Thymus (tissue), 14 donors: ENCODE measurements around the gene AK2. TPM values are rescaled to one million over a fixed set of nuclear protein-coding genes. Genes with fewer than 3 reads are reported as not detected.

ENCODE experiments used
- DNase-seq, 9 donors: peaks; one replicate each; pipeline ENCODE4 v3.0.0-alpha.2; 2013; ENCODE audit warnings: low spot score in 9 of 9, low read depth in 6 of 9, missing footprints in 1 of 9
- H3K27ac ChIP-seq, 2 donors: one replicate each; pipeline ENCODE4 v1.5.1; 2013; ENCODE audit warnings: control low read depth in 1 of 2, low read depth in 1 of 2, low read length in 1 of 2, mild to moderate bottlenecking in 1 of 2, moderate library complexity in 1 of 2
- H3K27me3 ChIP-seq, 2 donors: one replicate each; pipeline ENCODE4 v1.5.1; 2013; ENCODE audit warnings: low read length in 1 of 2; ENCODE audit not compliant: control insufficient read depth in 2 of 2, insufficient read depth in 1 of 2
- H3K36me3 ChIP-seq, 2 donors: one replicate each; pipeline ENCODE4 v1.5.1; 2013; ENCODE audit warnings: low read length in 1 of 2, mild to moderate bottlenecking in 1 of 2, moderate library complexity in 1 of 2; ENCODE audit not compliant: control insufficient read depth in 2 of 2, insufficient read depth in 2 of 2
- H3K4me1 ChIP-seq, 2 donors: one replicate each; pipeline ENCODE4 v1.5.1; 2013; ENCODE audit warnings: low read length in 2 of 2; ENCODE audit not compliant: control insufficient read depth in 2 of 2, insufficient read depth in 2 of 2
- H3K4me3 ChIP-seq, 2 donors: one replicate each; pipeline ENCODE4 v1.5.1; 2013; ENCODE audit warnings: low read length in 2 of 2, control low read depth in 1 of 2, mild to moderate bottlenecking in 1 of 2
- H3K9me3 ChIP-seq, 2 donors: one replicate each; pipeline ENCODE4 v1.5.1; 2013; ENCODE audit warnings: low read length in 1 of 2, mild to moderate bottlenecking in 1 of 2; ENCODE audit not compliant: control insufficient read depth in 2 of 2, insufficient read depth in 1 of 2
- WGBS: extraction: QIAGEN DNeasy Blood & Tissue Kit; methylation state at CpG from one replicate; pipeline ENCODE4 v1.1.7; 2013; 5-methylcytosine and 5-hydroxymethylcytosine counted together
- long read RNA-seq, 10 donors: transcript quantifications; one replicate each; lab custom pipeline, GENCODE V29; 2026
- polyA plus RNA-seq: library from polyadenylated mRNA; stranded (reverse); fragments of 200-250 nt; gene quantifications from one replicate; pipeline ENCODE4 v1.2.3, GENCODE V29; 2013
- total RNA-seq: library from RNA; stranded (reverse); fragments of 120-200 nt; gene quantifications from one replicate; pipeline ENCODE4 v1.2.4, GENCODE V29; 2013
- donor health status: healthy.

The AK2 gene
- total RNA-seq (156 TPM), polyA plus RNA-seq (73.2 TPM)
- long read RNA-seq, donor 1, transcript AK2-201 (6 exons, 1,021 nt) = major isoform, 7 of 9 reads
- long read RNA-seq, donor 1, partial matches to known transcripts = 0 of 9 reads
- long read RNA-seq, donor 1, other reads (novel, unspliced or antisense) = 0 of 9 reads
- long read RNA-seq, donor 2, transcript AK2-201 (6 exons, 1,021 nt) = minor isoform, 47 of 152 reads
- long read RNA-seq, donor 2, transcript AK2-202 (7 exons, 3,586 nt) = major isoform, 70 of 152 reads
- long read RNA-seq, donor 2, partial matches to known transcripts = 27 of 152 reads
- long read RNA-seq, donor 2, other reads (novel, unspliced or antisense) = 0 of 152 reads
- long read RNA-seq, donor 3, transcript AK2-206 (5 exons, 811 nt) = minor isoform, 6 of 133 reads
- long read RNA-seq, donor 3, transcript AK2-202 (7 exons, 3,586 nt) = minor isoform, 40 of 133 reads
- long read RNA-seq, donor 3, transcript AK2-201 (6 exons, 1,021 nt) = major isoform, 46 of 133 reads
- long read RNA-seq, donor 3, partial matches to known transcripts = 34 of 133 reads
- long read RNA-seq, donor 3, other reads (novel, unspliced or antisense) = 0 of 133 reads
- long read RNA-seq, donor 4, transcript AK2-202 (7 exons, 3,586 nt) = minor isoform, 11 of 46 reads
- long read RNA-seq, donor 4, transcript AK2-201 (6 exons, 1,021 nt) = major isoform, 25 of 46 reads
- long read RNA-seq, donor 4, partial matches to known transcripts = 6 of 46 reads
- long read RNA-seq, donor 4, other reads (novel, unspliced or antisense) = 0 of 46 reads
- long read RNA-seq, donor 5, transcript AK2-202 (7 exons, 3,586 nt) = minor isoform, 33 of 144 reads
- long read RNA-seq, donor 5, transcript AK2-201 (6 exons, 1,021 nt) = major isoform, 64 of 144 reads
- long read RNA-seq, donor 5, partial matches to known transcripts = 37 of 144 reads
- long read RNA-seq, donor 5, other reads (novel, unspliced or antisense) = 0 of 144 reads
- long read RNA-seq, donor 6, transcript AK2-202 (7 exons, 3,586 nt) = minor isoform, 27 of 72 reads
- long read RNA-seq, donor 6, transcript AK2-201 (6 exons, 1,021 nt) = major isoform, 28 of 72 reads
- long read RNA-seq, donor 6, partial matches to known transcripts = 12 of 72 reads
- long read RNA-seq, donor 6, other reads (novel, unspliced or antisense) = 0 of 72 reads
- long read RNA-seq, donor 7, transcript AK2-201 (6 exons, 1,021 nt) = major isoform, 30 of 75 reads
- long read RNA-seq, donor 7, transcript AK2-202 (7 exons, 3,586 nt) = major isoform, 30 of 75 reads
- long read RNA-seq, donor 7, partial matches to known transcripts = 13 of 75 reads
- long read RNA-seq, donor 7, other reads (novel, unspliced or antisense) = 0 of 75 reads
- long read RNA-seq, donor 8, transcript AK2-202 (7 exons, 3,586 nt) = minor isoform, 9 of 30 reads
- long read RNA-seq, donor 8, transcript AK2-201 (6 exons, 1,021 nt) = major isoform, 15 of 30 reads
- long read RNA-seq, donor 8, partial matches to known transcripts = 0 of 30 reads
- long read RNA-seq, donor 8, other reads (novel, unspliced or antisense) = 0 of 30 reads
- long read RNA-seq, donor 9, transcript AK2-202 (7 exons, 3,586 nt) = minor isoform, 20 of 56 reads
- long read RNA-seq, donor 9, transcript AK2-201 (6 exons, 1,021 nt) = major isoform, 21 of 56 reads
- long read RNA-seq, donor 9, partial matches to known transcripts = 12 of 56 reads
- long read RNA-seq, donor 9, other reads (novel, unspliced or antisense) = 0 of 56 reads
- long read RNA-seq, donor 10, transcript AK2-201 (6 exons, 1,021 nt) = minor isoform, 22 of 53 reads
- long read RNA-seq, donor 10, transcript AK2-202 (7 exons, 3,586 nt) = major isoform, 23 of 53 reads
- long read RNA-seq, donor 10, partial matches to known transcripts = 6 of 53 reads
- long read RNA-seq, donor 10, other reads (novel, unspliced or antisense) = 0 of 53 reads

- Histone ChIP-seq H3K36me3 (peaks cover 0 to 2% of the 10 kb centered on the region in 2 donors), H3K4me1 (peaks cover 14 to 16% of the 10 kb centered on the region in 2 donors), H3K9me3 (peaks cover 0 to 3% of the 10 kb centered on the region in 2 donors), H3K27me3 (no peaks in the 10 kb centered on the region), H3K27ac (peak within 1 kb of the TSS; percentile 25 to 50), H3K4me3 (peak within 1 kb of the TSS; percentile 84 to 95)
- WGBS = 9% methylated on average over 59 of the region's 59 CpGs
- peak; percentile 71 to 95 (median 85) for DNase-seq
These were observed at the start of gene AK2 for GRCh38 chr1:33036526-33037503. Gene AK2, minus strand, starts transcription at chr1:33036883. Its CDS starts 55 bp downstream, at chr1:33036828.

GRCh38 chr1:33086384-33086850 is 49.7 kb upstream of the AK2 start:
- 40% methylated on average over 12 of the region's 12 CpGs for WGBS
- peaks cover 4 to 18% of the 10 kb centered on the region in 2 donors for H3K4me1 ChIP-seq

GRCh38 chr1:33085332-33085731 is 48.6 kb upstream of the AK2 start:
- Histone ChIP-seq H3K36me3 (no peaks in the 10 kb centered on the region), H3K4me3 (no peak overlapping the region), H3K27ac (no peak overlapping the region), H3K27me3 (peaks cover 19 to 53% of the 10 kb centered on the region in 2 donors), H3K9me3 (no peaks in the 10 kb centered on the region), H3K4me1 (peaks cover 9 to 27% of the 10 kb centered on the region in 2 donors)
- 90% methylated on average over 4 of the region's 4 CpGs for WGBS
- no peak for DNase-seq

More at GRCh38 chr1:33086384-33086850, 49.7 kb upstream of the AK2 start:
- H3K9me3 ChIP-seq = no peaks in the 10 kb centered on the region
- peak in 3 of 9 donors; percentile 13 to 64 (median 52) for DNase-seq
- peaks cover 18 to 46% of the 10 kb centered on the region in 2 donors for H3K27me3 ChIP-seq
- H3K36me3 ChIP-seq = no peaks in the 10 kb centered on the region
- no peak overlapping the region for H3K4me3 ChIP-seq
- H3K27ac ChIP-seq = no peak overlapping the region

- Histone ChIP-seq H3K4me3 (no peak overlapping the region), H3K27me3 (peaks cover 19 to 58% of the 10 kb centered on the region in 2 donors), H3K27ac (no peak overlapping the region), H3K9me3 (no peaks in the 10 kb centered on the region), H3K4me1 (peaks cover 9 to 15% of the 10 kb centered on the region in 2 donors), H3K36me3 (no peaks in the 10 kb centered on the region)
- DNase-seq = no peak
- 93% methylated on average over 6 of the region's 6 CpGs for WGBS
These were observed 46.0 kb upstream of the AK2 start for GRCh38 chr1:33082575-33083108.

- Histone ChIP-seq H3K27ac (no peak overlapping the region), H3K4me3 (peak overlapping the region; percentile 51 to 58), H3K9me3 (no peaks in the 10 kb centered on the region), H3K36me3 (no peaks in the 10 kb centered on the region), H3K4me1 (peaks cover 9 to 15% of the 10 kb centered on the region in 2 donors), H3K27me3 (peaks cover 19 to 58% of the 10 kb centered on the region in 2 donors)
- no peak for DNase-seq
- 18% methylated on average over 35 of the region's 35 CpGs for WGBS
These were observed 45.0 kb upstream of the AK2 start for GRCh38 chr1:33081554-33082305.

GRCh38 chr1:33080885-33081553 is 44.3 kb upstream of the AK2 start, which contains the start of gene AZIN2:
Gene AZIN2, plus strand, starts transcription at chr1:33081153. Its CDS starts 1,097 bp downstream, at chr1:33082250.
- under 1% methylated on average over 52 of the region's 52 CpGs for WGBS
- DNase-seq = peak; percentile 87 to 97 (median 91)
- H3K9me3 ChIP-seq = no peaks in the 10 kb centered on the region
- no peaks in the 10 kb centered on the region for H3K36me3 ChIP-seq
- H3K4me3 ChIP-seq = peak within 1 kb of the TSS; percentile 51 to 58
- peaks cover 19 to 52% of the 10 kb centered on the region in 2 donors for H3K27me3 ChIP-seq
- H3K27ac ChIP-seq = peak within 1 kb of the TSS in 1 of 2 donors; percentile 26
- H3K4me1 ChIP-seq = peaks cover 9 to 15% of the 10 kb centered on the region in 2 donors
